ENCODE data around the gene ZNF415. TPM values are rescaled to one million over a fixed set of nuclear protein-coding genes. Genes with fewer than 3 reads are reported as not detected.
"Not testable (repeated sequence)": the region's sequence is repeated elsewhere in the genome, so short reads cannot be mapped to it uniquely, and the experiment has no call there.

ZNF415 gene
- total and polyA plus RNA-seq, 4 experiments from 2014 or later = 1.0 to 1.8 (median 1.4) TPM

DNA sequence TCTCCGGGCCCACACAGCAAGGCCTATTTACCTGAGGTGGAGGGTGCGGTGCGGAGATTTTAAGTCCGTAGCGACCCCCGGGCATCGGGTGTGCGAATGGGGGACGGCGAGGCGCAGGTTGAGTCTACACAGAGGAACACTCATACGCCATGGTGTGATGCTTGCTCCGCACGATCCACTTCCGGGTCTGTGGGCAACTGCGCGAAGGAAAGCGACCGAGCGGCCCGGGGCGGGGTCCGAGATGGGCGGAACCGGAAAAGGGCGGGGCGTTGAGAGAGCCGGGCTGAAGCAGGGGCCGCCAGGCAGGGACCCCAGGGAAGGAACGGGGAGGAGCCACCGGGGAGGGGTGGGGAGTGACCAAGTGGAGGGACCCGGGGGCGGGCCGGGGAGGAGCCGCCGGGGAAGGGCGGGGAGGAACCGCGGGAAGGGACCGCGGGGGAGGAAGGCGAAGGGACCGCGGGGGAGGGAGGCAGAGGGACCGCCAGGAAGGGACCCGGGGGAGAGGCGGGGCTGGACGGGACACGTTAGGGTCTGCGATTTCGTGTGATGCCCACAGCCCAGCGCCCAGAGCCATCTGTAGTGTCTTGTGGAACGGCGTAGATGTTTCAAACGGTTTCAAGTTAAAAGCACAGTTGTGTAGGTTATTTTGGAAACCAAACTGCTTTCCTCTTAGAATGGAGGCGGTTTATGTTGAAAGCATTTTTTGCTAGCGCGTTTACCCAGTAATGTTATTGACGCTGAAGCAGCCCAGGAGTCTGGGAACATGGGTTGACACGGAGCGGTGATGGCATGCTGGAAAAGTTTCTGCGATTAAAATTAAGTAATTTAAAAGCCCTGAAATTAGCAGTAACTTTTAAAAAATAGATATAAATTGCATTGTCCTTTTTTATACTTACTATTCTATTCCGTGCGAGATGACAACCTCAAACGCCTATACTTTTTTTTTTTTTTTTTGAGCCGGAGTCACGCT lies 29.2 kb downstream of the ZNF415 start, which contains the start of gene ZNF160:
Gene ZNF160 (minus strand): TSS at position 189 of the 970 bp plus-strand sequence. CDS start 17,146 bp downstream, outside the sequence.
- peaks cover 27% of the 10 kb centered on the region for H3K4me1 ChIP-seq (ENCODE audit: insufficient read depth, low read length)
- peak within 1 kb of the TSS; percentile 84 for H3K27ac ChIP-seq (ENCODE audit: low read depth, low read length)
- ChIA-PET POLR2A (ENCODE audit: partially characterized antibody) (interaction anchor here (1.6 kb wide), 1 partner anchor 141 kb away, joined by 5 read pairs; the partner anchor contains the start of gene ZNF816), CTCF (ENCODE audit: partially characterized antibody) (no interaction called here)
- peaks cover 14 to 31% of the 10 kb centered on the region in 2 donors for H3K36me3 Mint-ChIP-seq
- H3K27me3 Mint-ChIP-seq = no peaks in the 10 kb centered on the region
- no peaks in the 10 kb centered on the region for H3K27me3 ChIP-seq (ENCODE audit: insufficient read depth, low read length)
- H3K4me3 Mint-ChIP-seq = peak within 1 kb of the TSS; percentile 87 to 96 (median 95)
- H3K4me1 Mint-ChIP-seq = peaks cover 20 to 45% (median 32%) of the 10 kb centered on the region in 4 donors
- no peaks in the 10 kb centered on the region for H3K9me3 ChIP-seq (ENCODE audit: control insufficient read depth in 1 of 2, low read length in 2 of 2)
- peaks cover 3 to 31% (median 10%) of the 10 kb centered on the region in 8 donors for H3K9me3 Mint-ChIP-seq
- H3K36me3 ChIP-seq (ENCODE audit: insufficient read depth, low read length) = peaks cover 6% of the 10 kb centered on the region
- H3K4me3 ChIP-seq (ENCODE audit: low read length in 2 of 2) = peak within 1 kb of the TSS; percentile 92 to 96
- peak; percentile 97 to 98 (median 97) for DNase-seq
- intact Hi-C loops (cut with micrococcal nuclease) = loop anchor here (1.0 to 5.0 kb wide), 7 partner anchors 56 to 914 kb away; partner anchors contain the start of genes ZNF347, ZNF468, ZNF665 and ZNF845
- peak within 1 kb of the TSS; percentile 91 to 98 (median 95) for H3K27ac Mint-ChIP-seq

DNA sequence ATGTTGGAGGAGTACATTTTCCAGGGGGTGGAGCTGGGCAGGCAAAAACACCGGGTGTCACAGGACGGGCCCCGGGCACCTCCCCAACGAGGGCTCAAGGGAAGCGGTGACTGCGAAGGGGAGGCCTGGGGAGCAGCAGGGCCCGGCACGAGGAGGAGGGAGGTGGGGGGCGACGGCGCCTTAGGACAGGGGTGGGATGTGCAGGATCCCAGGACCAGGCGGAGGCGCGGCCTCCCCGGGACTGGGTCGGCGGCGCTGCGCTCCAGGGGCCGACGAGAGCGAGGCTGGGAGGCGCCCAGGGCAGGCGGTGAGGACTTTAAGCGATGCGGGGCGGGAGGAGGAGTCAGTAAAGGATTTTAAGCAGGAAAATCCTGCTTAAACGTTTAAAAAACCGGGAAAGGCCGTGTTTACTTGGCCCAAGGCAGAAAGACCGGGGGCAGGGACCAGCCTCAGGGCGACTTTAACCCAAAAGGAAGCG lies 29.9 kb downstream of the ZNF415 start:
- POLR2A ChIA-PET (ENCODE audit: partially characterized antibody) = interaction anchor here (1.0 to 2.1 kb wide), 3 partner anchors 55 to 1053 kb away, joined by 3 to 8 read pairs (median 5); partner anchors contain the start of gene ZNF816
- Mint-ChIP-seq H3K27ac (peak overlapping the region; percentile 91 to 98 (median 95)), H3K9me3 (peaks cover 0 to 28% (median 8%) of the 10 kb centered on the region in 8 donors), H3K27me3 (no peaks in the 10 kb centered on the region), H3K4me3 (peak overlapping the region; percentile 87 to 96 (median 95)), H3K4me1 (peaks cover 22 to 52% (median 38%) of the 10 kb centered on the region in 4 donors), H3K36me3 (peaks cover 19 to 35% of the 10 kb centered on the region in 2 donors)
- Histone ChIP-seq H3K27ac (ENCODE audit: low read depth, low read length) (peak overlapping the region; percentile 84), H3K9me3 (ENCODE audit: control insufficient read depth in 1 of 2, low read length in 2 of 2) (no peaks in the 10 kb centered on the region), H3K36me3 (ENCODE audit: insufficient read depth, low read length) (peaks cover 10% of the 10 kb centered on the region), H3K4me3 (ENCODE audit: low read length in 2 of 2) (peak overlapping the region; percentile 92 to 96), H3K4me1 (ENCODE audit: insufficient read depth, low read length) (peaks cover 29% of the 10 kb centered on the region), H3K27me3 (ENCODE audit: insufficient read depth, low read length) (no peaks in the 10 kb centered on the region)
- intact Hi-C loops (cut with micrococcal nuclease) = loop anchor here (1.0 to 5.0 kb wide), 7 partner anchors 57 to 913 kb away; partner anchors contain the start of genes ZNF347, ZNF468, ZNF665 and ZNF845
- CTCF ChIA-PET (ENCODE audit: partially characterized antibody) = no interaction called here
- DNase-seq = peak; percentile 26 to 59 (median 32)

DNA sequence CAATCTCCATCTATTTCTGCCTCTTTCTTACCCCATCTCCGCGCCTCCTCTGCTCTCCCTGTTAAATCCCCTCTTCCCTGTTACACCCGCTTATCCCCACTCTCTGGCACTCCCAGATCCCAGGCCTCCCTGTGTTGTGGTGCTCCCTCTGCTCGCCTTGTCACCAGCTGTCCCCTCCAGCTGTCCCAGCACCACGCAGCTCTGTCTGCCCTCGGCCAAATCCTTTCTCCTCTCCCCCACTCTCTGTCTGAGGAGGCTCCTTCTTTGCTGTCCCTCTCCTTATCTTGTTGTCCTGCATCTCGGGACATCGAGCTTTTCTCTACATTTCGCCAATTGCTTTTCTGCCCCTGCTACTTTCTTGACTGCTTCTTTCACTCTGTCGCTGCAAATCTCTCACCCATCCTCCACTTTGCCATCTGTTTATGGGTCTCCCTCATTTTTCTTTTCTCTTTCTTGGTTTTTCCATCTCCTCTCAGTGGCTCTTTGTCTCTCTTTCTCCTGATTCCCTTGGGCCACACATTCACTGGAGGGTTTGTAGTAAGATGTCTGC lies 30.4 kb downstream of the ZNF415 start:
- H3K9me3 ChIP-seq (ENCODE audit: control insufficient read depth in 1 of 2, low read length in 2 of 2) = no peaks in the 10 kb centered on the region
- Mint-ChIP-seq H3K36me3 (peaks cover 24 to 40% of the 10 kb centered on the region in 2 donors), H3K4me3 (peak overlapping the region; percentile 87 to 96 (median 95)), H3K9me3 (peaks cover 0 to 27% (median 8%) of the 10 kb centered on the region in 8 donors), H3K4me1 (peaks cover 24 to 57% (median 40%) of the 10 kb centered on the region in 4 donors), H3K27me3 (no peaks in the 10 kb centered on the region), H3K27ac (peak overlapping the region; percentile 91 to 98 (median 94))
- H3K4me3 ChIP-seq (ENCODE audit: low read length in 2 of 2) = peak overlapping the region; percentile 92 to 96
- H3K36me3 ChIP-seq (ENCODE audit: insufficient read depth, low read length) = peaks cover 15% of the 10 kb centered on the region
- no peaks in the 10 kb centered on the region for H3K27me3 ChIP-seq (ENCODE audit: insufficient read depth, low read length)
- CTCF ChIA-PET (ENCODE audit: partially characterized antibody) = no interaction called here
- peak overlapping the region; percentile 84 for H3K27ac ChIP-seq (ENCODE audit: low read depth, low read length)
- H3K4me1 ChIP-seq (ENCODE audit: insufficient read depth, low read length) = peaks cover 33% of the 10 kb centered on the region
- intact Hi-C loops (cut with micrococcal nuclease) = loop anchor here (2.0 to 5.0 kb wide), 2 partner anchors 245 to 367 kb away; partner anchors contain the start of gene ZNF468
- POLR2A ChIA-PET (ENCODE audit: partially characterized antibody) = interaction anchor here (1.0 to 2.1 kb wide), 5 partner anchors 9 to 1053 kb away, joined by 3 to 8 read pairs (median 3); partner anchors contain the start of gene ZNF816
- DNase-seq = no peak

DNA sequence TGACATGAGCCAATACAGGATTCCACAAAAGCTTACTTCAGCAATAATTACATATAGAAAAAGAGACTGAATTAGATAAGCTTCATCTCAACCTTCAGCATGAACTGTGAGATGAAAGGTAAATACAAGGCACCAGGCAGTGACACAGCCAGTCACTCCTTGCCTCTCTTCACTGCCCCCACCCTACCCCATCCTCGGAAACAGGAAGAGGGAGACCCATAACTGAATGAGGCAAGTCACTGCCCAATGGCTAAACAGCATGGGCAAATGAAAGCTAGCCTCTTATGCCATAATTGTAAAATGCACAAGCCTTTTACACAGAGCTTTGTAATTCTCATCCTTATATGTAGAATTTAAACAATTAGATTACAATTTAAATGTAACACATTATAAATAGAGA lies 31.2 kb downstream of the ZNF415 start:
- DNase-seq = no peak
- Mint-ChIP-seq H3K9me3 (peaks cover 0 to 25% (median 5%) of the 10 kb centered on the region in 8 donors), H3K4me3 (peak overlapping the region; percentile 87 to 96 (median 95)), H3K36me3 (peaks cover 27 to 42% of the 10 kb centered on the region in 2 donors), H3K27me3 (no peaks in the 10 kb centered on the region), H3K27ac (peak overlapping the region in 6 of 7 donors; percentile 91 to 98 (median 94)), H3K4me1 (peaks cover 24 to 59% (median 41%) of the 10 kb centered on the region in 4 donors)
- H3K36me3 ChIP-seq (ENCODE audit: insufficient read depth, low read length) = peaks cover 15% of the 10 kb centered on the region
- ChIA-PET POLR2A (ENCODE audit: partially characterized antibody) (interaction anchor here (1.0 to 2.1 kb wide), 5 partner anchors 10 to 1052 kb away, joined by 3 to 8 read pairs (median 3); partner anchors contain the start of gene ZNF816), CTCF (ENCODE audit: partially characterized antibody) (no interaction called here)
- intact Hi-C loops (cut with micrococcal nuclease) = loop anchor here (5.0 kb wide), 1 partner anchor 244 kb away; the partner anchor contains the start of gene ZNF468
- peaks cover 34% of the 10 kb centered on the region for H3K4me1 ChIP-seq (ENCODE audit: insufficient read depth, low read length)
- H3K27ac ChIP-seq (ENCODE audit: low read depth, low read length) = no peak overlapping the region
- no peaks in the 10 kb centered on the region for H3K9me3 ChIP-seq (ENCODE audit: control insufficient read depth in 1 of 2, low read length in 2 of 2)
- no peaks in the 10 kb centered on the region for H3K27me3 ChIP-seq (ENCODE audit: insufficient read depth, low read length)
- no peak overlapping the region for H3K4me3 ChIP-seq (ENCODE audit: low read length in 2 of 2)

DNA sequence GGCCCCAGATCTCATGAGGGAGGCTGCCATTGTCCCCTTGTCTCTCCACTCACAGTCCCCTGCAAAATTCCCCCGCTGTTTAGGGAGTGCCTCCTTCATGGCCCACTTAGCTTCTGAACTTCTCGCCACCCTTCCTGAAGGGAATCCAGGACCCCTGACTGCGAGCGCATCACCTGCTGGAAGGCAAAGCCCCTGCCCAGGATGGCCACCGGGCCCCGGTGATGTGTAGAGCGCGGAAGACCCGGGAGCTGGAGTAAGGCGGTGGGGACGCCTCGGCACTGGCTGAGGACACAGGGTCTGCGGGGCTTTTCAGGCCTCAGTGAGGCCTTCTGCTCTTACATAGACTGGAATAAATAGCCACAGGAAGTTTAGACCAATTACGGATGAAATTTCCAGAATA lies 34.1 kb downstream of the ZNF415 start:
- H3K27ac ChIP-seq (ENCODE audit: low read depth, low read length); CTCF ChIA-PET (ENCODE audit: partially characterized antibody); intact Hi-C loops (cut with micrococcal nuclease); H3K4me3 ChIP-seq (ENCODE audit: low read length in 2 of 2); H3K27me3 ChIP-seq (ENCODE audit: insufficient read depth, low read length); H3K9me3 ChIP-seq (ENCODE audit: control insufficient read depth in 1 of 2, low read length in 2 of 2); DNase-seq; H3K27me3 Mint-ChIP-seq; H3K27ac Mint-ChIP-seq; POLR2A ChIA-PET (ENCODE audit: partially characterized antibody): not testable (repeated sequence)
- Histone ChIP-seq H3K36me3 (ENCODE audit: insufficient read depth, low read length) (peaks cover 15% of the 10 kb centered on the region), H3K4me1 (ENCODE audit: insufficient read depth, low read length) (peaks cover 27% of the 10 kb centered on the region)
- Mint-ChIP-seq H3K4me3 (peak overlapping the region in 1 of 8 donors; percentile 74), H3K9me3 (peaks cover 0 to 25% (median 6%) of the 10 kb centered on the region in 8 donors), H3K4me1 (peaks cover 24 to 61% (median 42%) of the 10 kb centered on the region in 4 donors), H3K36me3 (peaks cover 45 to 59% of the 10 kb centered on the region in 2 donors)

DNA sequence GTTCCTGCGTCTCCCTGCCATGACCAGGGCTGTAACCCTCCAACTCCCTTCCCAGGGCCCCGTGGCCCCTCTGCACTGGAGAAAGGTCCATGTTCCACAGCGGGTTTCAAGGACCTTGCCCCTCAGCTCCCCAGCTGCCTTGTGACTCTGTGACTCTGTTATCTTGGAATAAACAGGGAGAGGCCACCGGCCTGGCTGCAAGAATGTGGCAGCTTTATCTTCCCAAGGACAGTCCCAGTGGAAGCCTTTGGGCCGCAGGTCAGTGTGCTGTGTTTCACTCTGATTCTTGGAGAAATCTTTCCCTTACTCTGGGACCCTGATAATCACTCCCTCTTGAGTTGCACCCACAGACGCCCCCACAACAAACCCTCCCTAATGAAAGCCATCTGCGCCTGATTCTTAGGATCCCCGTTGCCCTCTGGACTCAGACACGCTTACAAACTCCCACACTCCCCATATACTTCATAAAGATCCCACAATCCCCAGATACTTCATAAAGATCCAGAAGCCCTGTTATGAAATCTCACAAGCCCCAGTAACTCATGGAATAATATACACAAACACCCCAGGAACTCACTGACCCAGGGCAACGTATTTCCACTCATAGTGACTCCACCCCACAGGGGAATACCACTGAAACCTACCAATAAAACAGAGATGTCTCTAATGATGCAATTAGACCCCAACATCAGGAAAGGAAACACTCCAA lies 35.6 kb downstream of the ZNF415 start:
- H3K4me3 Mint-ChIP-seq; H3K27ac ChIP-seq (ENCODE audit: low read depth, low read length); DNase-seq; H3K27me3 Mint-ChIP-seq; H3K4me3 ChIP-seq (ENCODE audit: low read length in 2 of 2); intact Hi-C loops (cut with micrococcal nuclease); CTCF ChIA-PET (ENCODE audit: partially characterized antibody); H3K9me3 ChIP-seq (ENCODE audit: control insufficient read depth in 1 of 2, low read length in 2 of 2); POLR2A ChIA-PET (ENCODE audit: partially characterized antibody); H3K27me3 ChIP-seq (ENCODE audit: insufficient read depth, low read length): not testable (repeated sequence)
- Mint-ChIP-seq H3K9me3 (peaks cover 0 to 25% (median 6%) of the 10 kb centered on the region in 8 donors), H3K36me3 (peaks cover 56 to 59% of the 10 kb centered on the region in 2 donors), H3K27ac (peak overlapping the region in 1 of 7 donors; percentile 12), H3K4me1 (peaks cover 18 to 51% (median 32%) of the 10 kb centered on the region in 4 donors)
- H3K4me1 ChIP-seq (ENCODE audit: insufficient read depth, low read length) = peaks cover 22% of the 10 kb centered on the region
- H3K36me3 ChIP-seq (ENCODE audit: insufficient read depth, low read length) = peaks cover 18% of the 10 kb centered on the region

Measured in CD4-positive, alpha-beta memory T cell (primary cell).